Measurements from ENCODE around the gene AIPL1. TPM values are rescaled to one million over a fixed set of nuclear protein-coding genes. Genes with fewer than 3 reads are reported as not detected.

AIPL1 gene
- total and polyA plus RNA-seq, 4 experiments from 2014 or later = not detected

DNA sequence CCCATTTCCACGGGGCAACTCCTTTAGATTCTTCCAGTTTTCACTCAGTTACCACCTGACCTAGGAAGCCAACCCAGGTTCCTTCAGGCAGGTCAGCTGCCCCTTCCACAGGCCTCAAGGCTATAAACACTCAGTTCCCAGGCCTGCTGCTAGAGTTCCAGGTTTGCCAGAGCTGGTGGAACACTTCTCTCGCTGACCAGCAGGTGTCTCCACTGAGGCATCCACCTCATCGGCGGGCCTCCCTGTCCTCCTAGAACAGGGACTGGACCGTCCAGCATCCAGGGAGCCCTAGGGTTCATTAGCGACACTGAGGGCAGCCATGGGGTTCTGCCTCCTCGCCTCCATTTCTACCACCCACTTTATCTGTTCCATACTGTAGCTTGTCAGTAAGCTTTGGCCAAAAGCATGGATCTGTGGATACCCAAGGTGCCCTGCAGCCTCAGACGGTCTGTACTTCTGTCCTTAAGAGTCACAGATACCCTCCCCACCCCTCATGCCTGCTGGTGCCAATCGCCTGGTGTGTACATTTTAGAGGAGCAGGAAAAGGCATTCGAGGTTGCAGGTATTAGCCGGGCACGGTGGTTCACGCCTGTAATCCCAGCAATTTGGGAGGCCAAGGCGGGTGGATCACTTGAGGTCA is 38.3 kb upstream of the AIPL1 start:
- peak overlapping the region in 3 of 7 donors; percentile 29 to 87 (median 57) for H3K27ac Mint-ChIP-seq
- no peaks in the 10 kb centered on the region for H3K9me3 Mint-ChIP-seq
- H3K4me3 Mint-ChIP-seq = no peak overlapping the region
- Histone ChIP-seq H3K27ac (ENCODE audit: low read depth, low read length) (no peak overlapping the region), H3K9me3 (ENCODE audit: control insufficient read depth in 1 of 2, low read length in 2 of 2) (no peaks in the 10 kb centered on the region), H3K36me3 (ENCODE audit: insufficient read depth, low read length) (no peaks in the 10 kb centered on the region), H3K27me3 (ENCODE audit: insufficient read depth, low read length) (no peaks in the 10 kb centered on the region), H3K4me3 (ENCODE audit: low read length in 2 of 2) (no peak overlapping the region), H3K4me1 (ENCODE audit: insufficient read depth, low read length) (no peaks in the 10 kb centered on the region)
- DNase-seq = peak; percentile 49 to 58 (median 52)
- H3K36me3 Mint-ChIP-seq = no peaks in the 10 kb centered on the region
- H3K4me1 Mint-ChIP-seq = peaks cover 0 to 4% (median under 1%) of the 10 kb centered on the region in 4 donors
- ChIA-PET POLR2A (ENCODE audit: partially characterized antibody) (interaction anchor here (0.6 to 1.3 kb wide), 3 partner anchors 18 to 166 kb away, joined by 3 to 4 read pairs (median 3); a partner anchor contains a TSS), CTCF (ENCODE audit: partially characterized antibody) (interaction anchor here (0.7 to 3.2 kb wide), 16 partner anchors 9 to 531 kb away, joined by 3 to 17 read pairs (median 4); partner anchors contain the start of gene PIMREG)
- intact Hi-C loops (cut with micrococcal nuclease) = loop anchor here (10.0 kb wide), 1 partner anchor 172 kb away; the partner anchor contains the start of genes KIAA0753 and TXNDC17
- H3K27me3 Mint-ChIP-seq = peaks cover 0 to 6% of the 10 kb centered on the region in 2 donors

DNA sequence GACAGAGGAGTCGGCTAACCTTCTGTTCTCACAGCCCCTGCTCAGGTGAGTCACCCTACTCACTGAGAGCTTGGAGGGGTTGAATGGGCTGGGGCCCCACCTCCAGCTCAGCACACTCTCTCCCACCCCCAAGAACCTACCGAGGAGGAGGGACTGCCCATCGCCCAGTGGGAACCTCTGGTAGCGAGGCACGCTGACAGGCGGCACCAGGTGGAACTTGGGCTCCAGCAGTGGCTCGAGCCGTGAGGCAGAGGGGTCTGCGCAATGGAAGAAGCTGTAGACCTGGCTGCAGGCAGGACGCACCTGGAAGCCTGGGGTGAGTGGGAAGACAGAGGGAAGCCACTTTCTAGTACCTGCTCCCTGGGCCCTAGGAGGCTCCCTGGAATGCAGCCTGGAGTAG is 37.6 kb upstream of the AIPL1 start:
- H3K27ac ChIP-seq (ENCODE audit: low read depth, low read length) = no peak overlapping the region
- no peaks in the 10 kb centered on the region for H3K9me3 ChIP-seq (ENCODE audit: control insufficient read depth in 1 of 2, low read length in 2 of 2)
- ChIA-PET POLR2A (ENCODE audit: partially characterized antibody) (interaction anchor here (0.6 to 1.3 kb wide), 3 partner anchors 18 to 167 kb away, joined by 3 to 4 read pairs (median 3); a partner anchor contains a TSS), CTCF (ENCODE audit: partially characterized antibody) (interaction anchor here (0.6 to 3.2 kb wide), 16 partner anchors 10 to 532 kb away, joined by 3 to 17 read pairs (median 4); partner anchors contain the start of gene PIMREG)
- H3K27me3 Mint-ChIP-seq = peaks cover 0 to 6% of the 10 kb centered on the region in 2 donors
- H3K4me3 Mint-ChIP-seq = no peak overlapping the region
- intact Hi-C loops (cut with micrococcal nuclease) = loop anchor here (10.0 kb wide), 1 partner anchor 172 kb away; the partner anchor contains the start of genes KIAA0753 and TXNDC17
- H3K36me3 Mint-ChIP-seq = no peaks in the 10 kb centered on the region
- H3K27me3 ChIP-seq (ENCODE audit: insufficient read depth, low read length) = no peaks in the 10 kb centered on the region
- DNase-seq = no peak
- H3K4me1 ChIP-seq (ENCODE audit: insufficient read depth, low read length) = no peaks in the 10 kb centered on the region
- no peaks in the 10 kb centered on the region for H3K9me3 Mint-ChIP-seq
- peaks cover 0 to 4% (median under 1%) of the 10 kb centered on the region in 4 donors for H3K4me1 Mint-ChIP-seq
- no peak overlapping the region for H3K27ac Mint-ChIP-seq
- no peaks in the 10 kb centered on the region for H3K36me3 ChIP-seq (ENCODE audit: insufficient read depth, low read length)
- H3K4me3 ChIP-seq (ENCODE audit: low read length in 2 of 2) = no peak overlapping the region

DNA sequence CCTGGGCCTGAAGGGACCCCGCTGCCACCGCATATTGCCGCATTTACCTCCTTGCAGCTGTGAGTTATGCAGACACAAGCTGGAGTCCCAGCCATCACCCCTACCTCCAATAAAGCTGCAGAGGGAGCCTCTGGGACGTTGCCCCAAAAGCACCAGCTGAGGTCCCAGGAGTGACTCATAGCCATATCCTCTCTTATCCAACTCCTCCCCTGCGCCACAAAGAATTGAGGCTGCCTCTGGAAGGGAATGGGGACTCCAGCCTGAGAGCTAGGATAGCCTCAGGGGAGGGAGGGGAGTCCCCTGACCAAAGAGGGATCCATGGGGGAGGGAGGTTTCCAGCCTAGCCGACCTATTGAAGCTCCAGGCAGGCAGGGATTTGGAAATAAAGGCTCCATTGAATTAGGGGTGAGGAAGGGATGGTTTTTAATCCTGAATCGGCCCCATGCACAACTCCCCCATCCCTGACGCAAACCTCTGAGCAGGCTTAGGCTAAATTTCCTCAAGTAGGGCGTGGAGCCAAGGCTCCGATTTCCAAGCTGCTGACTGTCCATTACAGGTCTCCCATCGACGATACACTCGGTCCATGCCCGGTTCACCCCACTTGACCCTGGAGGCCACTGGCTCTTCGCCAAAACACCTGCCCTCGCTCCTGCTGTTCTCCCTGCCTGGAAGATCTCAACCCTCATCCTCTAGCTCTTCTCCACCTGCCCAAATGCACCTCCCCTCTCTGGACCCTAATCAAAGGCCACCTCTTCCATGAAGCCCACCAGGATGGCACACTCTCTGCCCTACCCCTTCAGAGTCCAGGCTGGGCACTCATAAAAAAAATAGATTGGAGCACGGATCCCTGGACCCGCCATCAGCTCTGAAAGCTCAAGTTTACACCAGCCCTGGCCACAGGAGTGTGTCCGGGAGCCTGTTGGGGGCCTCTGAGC is 36.9 kb upstream of the AIPL1 start:
- H3K4me3 ChIP-seq (ENCODE audit: low read length in 2 of 2) = no peak overlapping the region
- DNase-seq = no peak
- no peaks in the 10 kb centered on the region for H3K27me3 ChIP-seq (ENCODE audit: insufficient read depth, low read length)
- H3K4me1 ChIP-seq (ENCODE audit: insufficient read depth, low read length) = no peaks in the 10 kb centered on the region
- H3K27ac ChIP-seq (ENCODE audit: low read depth, low read length) = no peak overlapping the region
- POLR2A ChIA-PET (ENCODE audit: partially characterized antibody) = no interaction called here
- intact Hi-C loops (cut with micrococcal nuclease) = loop anchor here (10.0 kb wide), 1 partner anchor 173 kb away; the partner anchor contains the start of genes KIAA0753 and TXNDC17
- no peaks in the 10 kb centered on the region for H3K9me3 ChIP-seq (ENCODE audit: control insufficient read depth in 1 of 2, low read length in 2 of 2)
- no peaks in the 10 kb centered on the region for H3K9me3 Mint-ChIP-seq
- peaks cover 0 to 6% of the 10 kb centered on the region in 2 donors for H3K27me3 Mint-ChIP-seq
- H3K27ac Mint-ChIP-seq = peak overlapping the region in 1 of 7 donors; percentile 8
- peaks cover 0 to 4% (median under 1%) of the 10 kb centered on the region in 4 donors for H3K4me1 Mint-ChIP-seq
- H3K4me3 Mint-ChIP-seq = no peak overlapping the region
- no peaks in the 10 kb centered on the region for H3K36me3 Mint-ChIP-seq
- H3K36me3 ChIP-seq (ENCODE audit: insufficient read depth, low read length) = no peaks in the 10 kb centered on the region
- CTCF ChIA-PET (ENCODE audit: partially characterized antibody) = interaction anchor here (0.6 to 3.2 kb wide), 10 partner anchors 9 to 532 kb away, joined by 3 to 17 read pairs (median 6); partner anchors contain the start of gene PIMREG

DNA sequence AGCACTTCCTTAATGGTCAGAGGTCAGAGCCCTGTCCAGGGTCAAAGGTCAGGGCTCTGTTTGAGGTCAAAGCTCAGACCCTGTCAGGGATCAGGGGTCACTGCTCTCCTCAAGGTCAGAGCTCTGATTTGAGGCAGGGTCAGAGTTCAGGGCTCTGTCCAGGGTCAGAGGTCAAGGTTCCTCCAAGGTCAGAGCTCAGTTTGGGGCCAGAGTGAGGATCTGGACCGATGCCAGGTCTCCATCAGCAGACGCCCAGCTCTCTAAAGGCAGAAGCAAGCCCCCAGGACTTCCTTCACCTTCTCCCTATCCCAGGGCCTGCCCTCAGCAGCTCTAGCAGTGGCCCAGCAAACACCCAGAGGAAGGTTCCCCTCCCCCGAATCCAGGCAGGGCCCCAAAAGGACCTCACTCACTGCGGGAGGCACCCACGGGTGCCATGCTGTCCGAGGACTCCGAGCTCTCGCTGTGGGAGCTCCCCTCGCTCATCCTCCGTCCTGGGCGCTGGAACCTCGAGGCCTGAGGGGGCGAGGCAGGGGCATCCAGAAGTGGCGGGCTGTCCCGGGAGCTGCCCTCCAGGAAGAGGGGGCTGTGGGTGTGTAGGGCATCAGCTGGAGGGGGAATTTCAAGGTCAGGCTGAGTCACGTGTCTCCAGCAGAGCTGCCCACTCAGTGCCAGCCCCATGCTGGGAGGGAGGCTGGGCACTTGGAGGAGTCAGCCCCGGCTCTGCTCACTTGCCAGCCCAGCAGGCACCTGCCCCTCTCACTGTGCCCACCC is 36.0 kb upstream of the AIPL1 start:
- H3K4me1 ChIP-seq (ENCODE audit: insufficient read depth, low read length) = no peaks in the 10 kb centered on the region
- no peak overlapping the region for H3K4me3 Mint-ChIP-seq
- no peak for DNase-seq
- intact Hi-C loops (cut with micrococcal nuclease) = loop anchor here (10.0 kb wide), 1 partner anchor 174 kb away; the partner anchor contains the start of genes KIAA0753 and TXNDC17
- H3K36me3 ChIP-seq (ENCODE audit: insufficient read depth, low read length) = no peaks in the 10 kb centered on the region
- no peak overlapping the region for H3K27ac Mint-ChIP-seq
- peaks cover 0 to 4% (median under 1%) of the 10 kb centered on the region in 4 donors for H3K4me1 Mint-ChIP-seq
- H3K27me3 Mint-ChIP-seq = peaks cover 0 to 6% of the 10 kb centered on the region in 2 donors
- ChIA-PET POLR2A (ENCODE audit: partially characterized antibody) (no interaction called here), CTCF (ENCODE audit: partially characterized antibody) (interaction anchor here (0.8 to 3.2 kb wide), 4 partner anchors 8 to 29 kb away, joined by 3 to 17 read pairs (median 4); no protein-coding TSS in a partner anchor)
- no peaks in the 10 kb centered on the region for H3K27me3 ChIP-seq (ENCODE audit: insufficient read depth, low read length)
- H3K36me3 Mint-ChIP-seq = no peaks in the 10 kb centered on the region
- no peaks in the 10 kb centered on the region for H3K9me3 ChIP-seq (ENCODE audit: control insufficient read depth in 1 of 2, low read length in 2 of 2)
- no peaks in the 10 kb centered on the region for H3K9me3 Mint-ChIP-seq
- no peak overlapping the region for H3K27ac ChIP-seq (ENCODE audit: low read depth, low read length)
- no peak overlapping the region for H3K4me3 ChIP-seq (ENCODE audit: low read length in 2 of 2)

DNA sequence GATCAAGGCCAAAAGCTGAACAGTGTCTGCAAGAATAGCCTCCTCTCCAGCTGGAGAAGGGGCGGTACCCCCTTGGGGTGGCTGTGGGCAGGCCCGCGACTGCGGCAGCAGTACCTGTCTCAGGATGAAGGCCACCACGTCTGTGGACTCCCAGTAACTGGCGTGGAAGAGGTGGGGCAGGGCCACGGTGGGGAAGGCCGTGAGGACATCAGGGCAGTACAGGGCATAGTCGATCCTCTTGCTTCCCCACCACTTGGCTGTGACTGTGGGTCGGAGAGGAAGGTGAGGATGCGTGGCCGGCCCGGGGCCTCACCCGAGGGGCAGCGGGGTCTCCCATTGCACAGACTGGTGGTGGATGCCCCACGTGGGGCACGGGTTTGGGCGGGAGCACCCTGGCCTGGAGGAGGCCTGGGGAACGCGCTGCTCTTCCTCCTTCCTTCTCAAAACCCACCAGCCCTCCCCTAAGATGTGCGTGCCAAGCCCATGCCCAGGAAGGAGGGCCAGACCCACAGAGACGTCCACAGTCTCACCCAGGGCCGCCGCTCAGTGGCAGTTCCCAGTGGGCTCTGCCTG is 35.3 kb upstream of the AIPL1 start:
- intact Hi-C loops (cut with micrococcal nuclease) = loop anchor here (10.0 kb wide), 1 partner anchor 175 kb away; the partner anchor contains the start of genes KIAA0753 and TXNDC17
- Histone ChIP-seq H3K36me3 (ENCODE audit: insufficient read depth, low read length) (no peaks in the 10 kb centered on the region), H3K9me3 (ENCODE audit: control insufficient read depth in 1 of 2, low read length in 2 of 2) (no peaks in the 10 kb centered on the region), H3K4me3 (ENCODE audit: low read length in 2 of 2) (no peak overlapping the region), H3K4me1 (ENCODE audit: insufficient read depth, low read length) (no peaks in the 10 kb centered on the region), H3K27me3 (ENCODE audit: insufficient read depth, low read length) (no peaks in the 10 kb centered on the region), H3K27ac (ENCODE audit: low read depth, low read length) (no peak overlapping the region)
- peaks cover 3 to 6% of the 10 kb centered on the region in 2 donors for H3K27me3 Mint-ChIP-seq
- no peaks in the 10 kb centered on the region for H3K36me3 Mint-ChIP-seq
- H3K4me1 Mint-ChIP-seq = peaks cover 0 to 4% (median under 1%) of the 10 kb centered on the region in 4 donors
- H3K9me3 Mint-ChIP-seq = no peaks in the 10 kb centered on the region
- no peak for DNase-seq
- H3K4me3 Mint-ChIP-seq = no peak overlapping the region
- no peak overlapping the region for H3K27ac Mint-ChIP-seq
- ChIA-PET CTCF (ENCODE audit: partially characterized antibody) (interaction anchor here (0.8 to 1.5 kb wide), 3 partner anchors 12 to 28 kb away, joined by 3 to 4 read pairs (median 3); no protein-coding TSS in a partner anchor), POLR2A (ENCODE audit: partially characterized antibody) (no interaction called here)

DNA sequence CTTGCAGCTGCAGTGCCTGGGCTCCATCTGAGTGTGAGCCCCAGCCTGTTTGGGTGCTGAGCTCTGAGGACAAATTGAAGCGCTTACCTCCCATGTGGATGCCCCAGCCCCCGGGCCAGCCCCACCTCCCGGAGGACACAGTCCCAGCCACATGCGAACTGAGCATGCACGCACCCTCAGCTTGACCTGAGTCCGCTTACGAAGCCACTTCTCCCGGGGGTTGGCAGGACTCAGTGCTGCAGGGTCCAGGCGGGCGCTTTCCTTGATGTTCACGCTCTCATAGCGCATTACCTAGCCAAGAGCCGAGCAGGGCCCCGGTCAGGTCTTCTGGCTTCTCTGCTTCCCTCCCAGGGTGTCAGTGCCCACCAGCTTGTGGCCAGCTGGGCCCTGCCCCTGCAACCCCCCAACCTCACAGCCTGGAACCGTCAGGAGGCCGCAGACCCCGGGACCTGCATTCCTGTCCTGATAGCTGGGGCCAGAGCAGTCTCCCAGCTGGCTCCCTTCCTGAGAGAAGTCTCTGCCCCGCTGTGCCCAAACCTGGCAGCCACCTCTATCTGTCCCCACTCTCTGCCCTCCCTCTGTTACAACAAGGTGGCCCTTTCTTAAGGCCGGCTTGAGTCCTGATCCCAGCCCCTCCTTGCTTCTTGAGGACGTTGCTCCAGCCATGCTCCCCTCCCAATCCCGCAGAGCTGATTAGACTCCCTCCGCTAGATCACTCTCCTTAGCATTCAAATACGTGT is 33.3 kb upstream of the AIPL1 start:
- DNase-seq = no peak
- Histone ChIP-seq H3K9me3 (ENCODE audit: control insufficient read depth in 1 of 2, low read length in 2 of 2) (no peaks in the 10 kb centered on the region), H3K4me1 (ENCODE audit: insufficient read depth, low read length) (no peaks in the 10 kb centered on the region), H3K27ac (ENCODE audit: low read depth, low read length) (no peak overlapping the region), H3K27me3 (ENCODE audit: insufficient read depth, low read length) (no peaks in the 10 kb centered on the region), H3K36me3 (ENCODE audit: insufficient read depth, low read length) (no peaks in the 10 kb centered on the region), H3K4me3 (ENCODE audit: low read length in 2 of 2) (no peak overlapping the region)
- no peaks in the 10 kb centered on the region for H3K36me3 Mint-ChIP-seq
- H3K27ac Mint-ChIP-seq = no peak overlapping the region
- intact Hi-C loops (cut with micrococcal nuclease) = no loop called here
- peaks cover 0 to 3% (median under 1%) of the 10 kb centered on the region in 4 donors for H3K4me1 Mint-ChIP-seq
- no peak overlapping the region for H3K4me3 Mint-ChIP-seq
- H3K9me3 Mint-ChIP-seq = no peaks in the 10 kb centered on the region
- CTCF ChIA-PET (ENCODE audit: partially characterized antibody) = no interaction called here
- H3K27me3 Mint-ChIP-seq = peaks cover 3 to 6% of the 10 kb centered on the region in 2 donors
- POLR2A ChIA-PET (ENCODE audit: partially characterized antibody) = no interaction called here
